HepG2 (cell line): ENCODE measurements around the gene SFXN2. TPM values are rescaled to one million over a fixed set of nuclear protein-coding genes. Genes with fewer than 3 reads are reported as not detected.

Source experiments
- ATAC-seq: fragments of 200-7000 bp; cut with Tn5 transposase; 3 replicates; pipeline ENCODE4 v1.9.1; 2020; ENCODE audit warnings: mild to moderate bottlenecking, moderate library complexity
- BruUV-seq: library from RNA; stranded (reverse); fragments of 400-500 nt; replicated peaks from 2 replicates; lab custom pipeline; 2021; lab: Mats Ljungman, UMichigan
- CTCF ChIA-PET: fragments of 300-600 bp; formaldehyde crosslinking; extraction: SDS; loops from one replicate; lab custom pipeline; 2021; ENCODE audit warnings: low total read pairs, inconsistent platforms, low intra/inter-chr PET ratio; lab: Yijun Ruan, JAX
- POLR2A ChIA-PET: fragments of 350-600 bp; sonication (Branson Sonifier 250); formaldehyde crosslinking; loops from one replicate; lab custom pipeline; 2020; ENCODE audit warnings: antibody characterized with exemption, inconsistent platforms; lab: Yijun Ruan, JAX
- DNase-seq: peaks from one replicate; pipeline ENCODE4 v3.0.0-alpha.2; 2015; ENCODE audit warnings: low spot score
- FAIRE-seq: peaks from 3 replicates; lab custom pipeline; 2011; peaks lifted over from hg19 to GRCh38; lab: Jason Lieb, UNC
- H2AFZ ChIP-seq: one replicate; pipeline ENCODE4 v1.6.1; 2011; ENCODE audit warnings: low read length, inconsistent platforms
- H3K27ac ChIP-seq: fragments of 300-600 bp; 3 replicates; pipeline ENCODE4 v1.8.0; 2011; ENCODE audit warnings: mixed run types, mild to moderate bottlenecking, mixed read lengths, low read length, inconsistent platforms; ENCODE audit not compliant: insufficient read depth; ENCODE audit errors: extremely low read length
- H3K27me3 ChIP-seq, 2 experiments: fragments of 200-600 bp in 1 of 2; 2 replicates in 1 of 2; 3 replicates in 1 of 2; pipeline versions ENCODE4 v1.6.0 to v1.8.0; 2011; ENCODE audit warnings: low read length in 2 of 2, mild to moderate bottlenecking in 2 of 2, moderate library complexity in 2 of 2, inconsistent platforms in 1 of 2; ENCODE audit not compliant: insufficient read depth in 2 of 2, control insufficient read depth in 1 of 2
- H3K36me3 ChIP-seq, 2 experiments: fragments of 200-600 bp in 1 of 2; replicated peaks in 1 of 2; 2 replicates in 1 of 2; 3 replicates in 1 of 2; pipeline versions ENCODE4 v1.5.1 to v1.8.0; 2011; ENCODE audit warnings: low read length in 2 of 2, inconsistent platforms in 1 of 2; ENCODE audit not compliant: insufficient read depth in 2 of 2, control insufficient read depth in 1 of 2
- H3K4me1 ChIP-seq: 2 replicates; pipeline ENCODE4 v1.5.1; 2012; ENCODE audit warnings: low read length, inconsistent platforms; ENCODE audit not compliant: insufficient read depth
- H3K4me2 ChIP-seq: 2 replicates; pipeline ENCODE4 v1.6.0; 2011; ENCODE audit warnings: low read depth, low read length, inconsistent platforms
- H3K4me3 ChIP-seq, 3 experiments: fragments of 200-600 bp in 1 of 3; sonication (generic), shearing (Covaris generic) in 1 of 3; replicated peaks in 1 of 3; 2 replicates each; pipeline ENCODE4 v1.5.1; 2011 to 2016; ENCODE audit warnings: low read length in 3 of 3, inconsistent platforms in 2 of 3, low read depth in 2 of 3, mild to moderate bottlenecking in 2 of 3, control low read depth in 1 of 3, mixed read lengths in 1 of 3; ENCODE audit not compliant: insufficient read depth in 1 of 3
- H3K79me2 ChIP-seq: one replicate; pipeline ENCODE4 v1.6.1; 2011; ENCODE audit warnings: low read length, inconsistent platforms; ENCODE audit not compliant: insufficient read depth
- H3K9ac ChIP-seq: 2 replicates; pipeline ENCODE4 v1.6.0; 2011; ENCODE audit warnings: mild to moderate bottlenecking, low read depth, low read length, inconsistent platforms; ENCODE audit not compliant: insufficient read depth
- H3K9me3 ChIP-seq: 2 replicates; pipeline ENCODE4 v1.5.1; 2012; ENCODE audit warnings: mild to moderate bottlenecking, low read length
- H4K20me1 ChIP-seq: 2 replicates; pipeline ENCODE4 v1.6.0; 2011; ENCODE audit warnings: inconsistent platforms, mild to moderate bottlenecking, low read length, moderate library complexity; ENCODE audit not compliant: insufficient read depth
- DMAP1 ChIP-seq: IDR thresholded peaks from 2 replicates; pipeline ENCODE4 v1.6.1; 2016
- EED ChIP-seq: sonication (generic); formaldehyde crosslinking; IDR thresholded peaks from 2 replicates; pipeline ENCODE4 v1.5.0; 2020; ENCODE audit warnings: mild to moderate bottlenecking, missing genetic modification reagents
- TBL1XR1 ChIP-seq: fragments of 150-350 bp; IDR thresholded peaks from 2 replicates; pipeline ENCODE4 v1.6.1; 2014; ENCODE audit warnings: borderline replicate concordance, low read length; ENCODE audit not compliant: partially characterized antibody
- ZNF737 ChIP-seq: sonication (generic); formaldehyde crosslinking; IDR thresholded peaks from 2 replicates; pipeline ENCODE4 v1.5.0; 2020; ENCODE audit warnings: missing genetic modification reagents, mild to moderate bottlenecking, borderline replicate concordance
- ZNF746 ChIP-seq: sonication (generic); formaldehyde crosslinking; IDR thresholded peaks from 2 replicates; pipeline ENCODE4 v1.8.0; 2022; ENCODE audit warnings: mild to moderate bottlenecking, missing genetic modification reagents
- WGBS: methylation state at CpG from one replicate; pipeline ENCODE4 v1.1.6; 2017; ENCODE audit warnings: low lambda C conversion rate; 5-methylcytosine and 5-hydroxymethylcytosine counted together
- in situ Hi-C: cut with HindIII; loops from 2 replicates; pipeline ENCODE4 v1.10.0; 2017; ENCODE audit warnings: low pct_unique_long_range_greater_than_20kb; ENCODE audit not compliant: extremely low pct_ligation_motif_present
- intact Hi-C: fragments of 100-400 bp; cut with micrococcal nuclease; formaldehyde crosslinking; loops from one replicate; pipeline ENCODE4 v1.10.0; 2022; ENCODE audit not compliant: unreplicated experiment
- polyA plus RNA-seq, 8 experiments: library from polyadenylated mRNA; depleted of rRNA in 3 of 8; stranded (reverse) in 7 of 8; unstranded in 1 of 8; fragments of >200 nt; fragmentation: Illumina TruSeq in 4 of 8; extraction: Trizol in 4 of 8; gene quantifications; 2 replicates each; pipeline versions ENCODE4 v1.2.1 to v1.2.3, GENCODE V29; 2011 to 2016; ENCODE audit warnings: low read depth in 4 of 8, missing spikeins in 1 of 8, mixed read lengths in 1 of 8; ENCODE audit not compliant: insufficient read depth in 1 of 8
- total RNA-seq, 5 experiments: library from RNA; depleted of rRNA; stranded (reverse); fragments of >200 nt; fragmentation: Illumina TruSeq; extraction: Trizol; gene quantifications; 2 replicates each; pipeline ENCODE4 v1.2.3, GENCODE V29; 2016; ENCODE audit warnings: low read depth in 1 of 5
- TF ChIP-seq, protein P1 (sequence below): sonication (generic); formaldehyde crosslinking; IDR thresholded peaks from 2 replicates; pipeline ENCODE4 v1.4.0; 2020; ENCODE audit warnings: low read depth, mild to moderate bottlenecking, missing genetic modification reagents
- TF ChIP-seq, protein P2 (sequence below): sonication (generic); formaldehyde crosslinking; IDR thresholded peaks from 2 replicates; pipeline ENCODE4 v1.4.0; 2020; ENCODE audit warnings: mild to moderate bottlenecking, missing genetic modification reagents, borderline replicate concordance
- TF ChIP-seq, protein P3 (sequence below): sonication (generic); formaldehyde crosslinking; IDR thresholded peaks from 2 replicates; pipeline ENCODE4; 2020; ENCODE audit warnings: missing genetic modification reagents, mild to moderate bottlenecking, borderline replicate concordance
- TF ChIP-seq, protein P4 (sequence below): sonication (generic); formaldehyde crosslinking; IDR thresholded peaks from 2 replicates; pipeline ENCODE4 v1.5.1; 2020; ENCODE audit warnings: mild to moderate bottlenecking, missing genetic modification reagents, borderline replicate concordance

The SFXN2 gene
- total and polyA plus RNA-seq, 2 of the 13 experiments (the other 11 are each of a cell fraction or from before 2014, with no cell fraction given): 12.8 to 21.1 TPM

DNA sequence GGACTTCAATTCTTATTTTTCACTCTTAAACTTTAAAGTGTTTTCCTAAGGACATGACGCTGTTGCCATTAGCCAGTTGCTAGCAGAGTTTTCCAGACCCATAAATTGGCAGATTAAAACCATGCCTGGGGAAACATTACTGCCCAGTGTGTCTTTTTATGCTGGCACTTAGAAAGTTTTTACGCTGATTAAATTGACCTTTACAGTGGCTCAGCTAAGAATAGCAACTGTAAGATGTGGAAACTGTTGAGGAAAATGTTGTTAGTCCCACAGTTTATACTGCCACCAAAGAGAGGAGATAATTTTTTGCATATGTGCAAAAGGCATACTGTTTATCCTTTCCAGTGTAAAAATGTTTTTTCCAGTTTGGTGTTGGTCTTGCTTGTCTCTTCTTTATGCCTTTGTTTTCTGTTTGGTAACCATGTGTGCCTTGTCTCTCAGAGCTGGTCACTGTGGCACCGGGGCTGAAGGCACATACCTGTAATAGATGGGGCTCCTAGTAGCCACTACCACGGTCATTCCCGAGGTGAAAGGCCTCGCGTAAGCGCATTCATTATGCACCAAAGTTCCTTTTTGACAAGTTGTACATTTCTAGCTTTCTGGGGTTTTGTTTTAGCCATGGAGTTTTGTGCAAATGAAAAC is 77.4 kb downstream of the SFXN2 start:
- WGBS: 92% methylated on average over 8 of the region's 8 CpGs
- Histone ChIP-seq H4K20me1 (no peaks in the 10 kb centered on the region), H2AFZ (no peak overlapping the region), H3K9me3 (no peaks in the 10 kb centered on the region), H3K4me3 (no peak overlapping the region), H3K27me3 (no peaks in the 10 kb centered on the region), H3K79me2 (no peaks in the 10 kb centered on the region), H3K27ac (no peak overlapping the region), H3K9ac (no peak overlapping the region)
- BruUV-seq: no TSS peak
- intact Hi-C loops: no loop called here
- POLR2A ChIA-PET: no interaction called here
- FAIRE-seq (no peak), DNase-seq (no peak), ATAC-seq (no peak)
- CTCF ChIA-PET: no interaction called here
- TF ChIP-seq DMAP1 (CRISPR knock-in tag) (no peak), EED (CRISPR knock-in tag) (no peak), ZNF746 (CRISPR knock-in tag) (no peak), TBL1XR1 (no peak), ZNF737 (no peak)
- TF ChIP-seq, protein P1, sequence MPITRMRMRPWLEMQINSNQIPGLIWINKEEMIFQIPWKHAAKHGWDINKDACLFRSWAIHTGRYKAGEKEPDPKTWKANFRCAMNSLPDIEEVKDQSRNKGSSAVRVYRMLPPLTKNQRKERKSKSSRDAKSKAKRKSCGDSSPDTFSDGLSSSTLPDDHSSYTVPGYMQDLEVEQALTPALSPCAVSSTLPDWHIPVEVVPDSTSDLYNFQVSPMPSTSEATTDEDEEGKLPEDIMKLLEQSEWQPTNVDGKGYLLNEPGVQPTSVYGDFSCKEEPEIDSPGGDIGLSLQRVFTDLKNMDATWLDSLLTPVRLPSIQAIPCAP (CRISPR knock-in tag): no peak
- TF ChIP-seq, protein P2, sequence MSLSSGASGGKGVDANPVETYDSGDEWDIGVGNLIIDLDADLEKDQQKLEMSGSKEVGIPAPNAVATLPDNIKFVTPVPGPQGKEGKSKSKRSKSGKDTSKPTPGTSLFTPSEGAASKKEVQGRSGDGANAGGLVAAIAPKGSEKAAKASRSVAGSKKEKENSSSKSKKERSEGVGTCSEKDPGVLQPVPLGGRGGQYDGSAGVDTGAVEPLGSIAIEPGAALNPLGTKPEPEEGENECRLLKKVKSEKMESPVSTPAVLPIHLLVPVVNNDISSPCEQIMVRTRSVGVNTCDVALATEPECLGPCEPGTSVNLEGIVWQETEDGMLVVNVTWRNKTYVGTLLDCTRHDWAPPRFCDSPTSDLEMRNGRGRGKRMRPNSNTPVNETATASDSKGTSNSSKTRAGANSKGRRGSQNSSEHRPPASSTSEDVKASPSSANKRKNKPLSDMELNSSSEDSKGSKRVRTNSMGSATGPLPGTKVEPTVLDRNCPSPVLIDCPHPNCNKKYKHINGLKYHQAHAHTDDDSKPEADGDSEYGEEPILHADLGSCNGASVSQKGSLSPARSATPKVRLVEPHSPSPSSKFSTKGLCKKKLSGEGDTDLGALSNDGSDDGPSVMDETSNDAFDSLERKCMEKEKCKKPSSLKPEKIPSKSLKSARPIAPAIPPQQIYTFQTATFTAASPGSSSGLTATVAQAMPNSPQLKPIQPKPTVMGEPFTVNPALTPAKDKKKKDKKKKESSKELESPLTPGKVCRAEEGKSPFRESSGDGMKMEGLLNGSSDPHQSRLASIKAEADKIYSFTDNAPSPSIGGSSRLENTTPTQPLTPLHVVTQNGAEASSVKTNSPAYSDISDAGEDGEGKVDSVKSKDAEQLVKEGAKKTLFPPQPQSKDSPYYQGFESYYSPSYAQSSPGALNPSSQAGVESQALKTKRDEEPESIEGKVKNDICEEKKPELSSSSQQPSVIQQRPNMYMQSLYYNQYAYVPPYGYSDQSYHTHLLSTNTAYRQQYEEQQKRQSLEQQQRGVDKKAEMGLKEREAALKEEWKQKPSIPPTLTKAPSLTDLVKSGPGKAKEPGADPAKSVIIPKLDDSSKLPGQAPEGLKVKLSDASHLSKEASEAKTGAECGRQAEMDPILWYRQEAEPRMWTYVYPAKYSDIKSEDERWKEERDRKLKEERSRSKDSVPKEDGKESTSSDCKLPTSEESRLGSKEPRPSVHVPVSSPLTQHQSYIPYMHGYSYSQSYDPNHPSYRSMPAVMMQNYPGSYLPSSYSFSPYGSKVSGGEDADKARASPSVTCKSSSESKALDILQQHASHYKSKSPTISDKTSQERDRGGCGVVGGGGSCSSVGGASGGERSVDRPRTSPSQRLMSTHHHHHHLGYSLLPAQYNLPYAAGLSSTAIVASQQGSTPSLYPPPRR (CRISPR knock-in tag): no peak
- TF ChIP-seq, protein P3, sequence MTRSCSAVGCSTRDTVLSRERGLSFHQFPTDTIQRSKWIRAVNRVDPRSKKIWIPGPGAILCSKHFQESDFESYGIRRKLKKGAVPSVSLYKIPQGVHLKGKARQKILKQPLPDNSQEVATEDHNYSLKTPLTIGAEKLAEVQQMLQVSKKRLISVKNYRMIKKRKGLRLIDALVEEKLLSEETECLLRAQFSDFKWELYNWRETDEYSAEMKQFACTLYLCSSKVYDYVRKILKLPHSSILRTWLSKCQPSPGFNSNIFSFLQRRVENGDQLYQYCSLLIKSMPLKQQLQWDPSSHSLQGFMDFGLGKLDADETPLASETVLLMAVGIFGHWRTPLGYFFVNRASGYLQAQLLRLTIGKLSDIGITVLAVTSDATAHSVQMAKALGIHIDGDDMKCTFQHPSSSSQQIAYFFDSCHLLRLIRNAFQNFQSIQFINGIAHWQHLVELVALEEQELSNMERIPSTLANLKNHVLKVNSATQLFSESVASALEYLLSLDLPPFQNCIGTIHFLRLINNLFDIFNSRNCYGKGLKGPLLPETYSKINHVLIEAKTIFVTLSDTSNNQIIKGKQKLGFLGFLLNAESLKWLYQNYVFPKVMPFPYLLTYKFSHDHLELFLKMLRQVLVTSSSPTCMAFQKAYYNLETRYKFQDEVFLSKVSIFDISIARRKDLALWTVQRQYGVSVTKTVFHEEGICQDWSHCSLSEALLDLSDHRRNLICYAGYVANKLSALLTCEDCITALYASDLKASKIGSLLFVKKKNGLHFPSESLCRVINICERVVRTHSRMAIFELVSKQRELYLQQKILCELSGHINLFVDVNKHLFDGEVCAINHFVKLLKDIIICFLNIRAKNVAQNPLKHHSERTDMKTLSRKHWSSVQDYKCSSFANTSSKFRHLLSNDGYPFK (CRISPR knock-in tag): no peak
- TF ChIP-seq, protein P4, sequence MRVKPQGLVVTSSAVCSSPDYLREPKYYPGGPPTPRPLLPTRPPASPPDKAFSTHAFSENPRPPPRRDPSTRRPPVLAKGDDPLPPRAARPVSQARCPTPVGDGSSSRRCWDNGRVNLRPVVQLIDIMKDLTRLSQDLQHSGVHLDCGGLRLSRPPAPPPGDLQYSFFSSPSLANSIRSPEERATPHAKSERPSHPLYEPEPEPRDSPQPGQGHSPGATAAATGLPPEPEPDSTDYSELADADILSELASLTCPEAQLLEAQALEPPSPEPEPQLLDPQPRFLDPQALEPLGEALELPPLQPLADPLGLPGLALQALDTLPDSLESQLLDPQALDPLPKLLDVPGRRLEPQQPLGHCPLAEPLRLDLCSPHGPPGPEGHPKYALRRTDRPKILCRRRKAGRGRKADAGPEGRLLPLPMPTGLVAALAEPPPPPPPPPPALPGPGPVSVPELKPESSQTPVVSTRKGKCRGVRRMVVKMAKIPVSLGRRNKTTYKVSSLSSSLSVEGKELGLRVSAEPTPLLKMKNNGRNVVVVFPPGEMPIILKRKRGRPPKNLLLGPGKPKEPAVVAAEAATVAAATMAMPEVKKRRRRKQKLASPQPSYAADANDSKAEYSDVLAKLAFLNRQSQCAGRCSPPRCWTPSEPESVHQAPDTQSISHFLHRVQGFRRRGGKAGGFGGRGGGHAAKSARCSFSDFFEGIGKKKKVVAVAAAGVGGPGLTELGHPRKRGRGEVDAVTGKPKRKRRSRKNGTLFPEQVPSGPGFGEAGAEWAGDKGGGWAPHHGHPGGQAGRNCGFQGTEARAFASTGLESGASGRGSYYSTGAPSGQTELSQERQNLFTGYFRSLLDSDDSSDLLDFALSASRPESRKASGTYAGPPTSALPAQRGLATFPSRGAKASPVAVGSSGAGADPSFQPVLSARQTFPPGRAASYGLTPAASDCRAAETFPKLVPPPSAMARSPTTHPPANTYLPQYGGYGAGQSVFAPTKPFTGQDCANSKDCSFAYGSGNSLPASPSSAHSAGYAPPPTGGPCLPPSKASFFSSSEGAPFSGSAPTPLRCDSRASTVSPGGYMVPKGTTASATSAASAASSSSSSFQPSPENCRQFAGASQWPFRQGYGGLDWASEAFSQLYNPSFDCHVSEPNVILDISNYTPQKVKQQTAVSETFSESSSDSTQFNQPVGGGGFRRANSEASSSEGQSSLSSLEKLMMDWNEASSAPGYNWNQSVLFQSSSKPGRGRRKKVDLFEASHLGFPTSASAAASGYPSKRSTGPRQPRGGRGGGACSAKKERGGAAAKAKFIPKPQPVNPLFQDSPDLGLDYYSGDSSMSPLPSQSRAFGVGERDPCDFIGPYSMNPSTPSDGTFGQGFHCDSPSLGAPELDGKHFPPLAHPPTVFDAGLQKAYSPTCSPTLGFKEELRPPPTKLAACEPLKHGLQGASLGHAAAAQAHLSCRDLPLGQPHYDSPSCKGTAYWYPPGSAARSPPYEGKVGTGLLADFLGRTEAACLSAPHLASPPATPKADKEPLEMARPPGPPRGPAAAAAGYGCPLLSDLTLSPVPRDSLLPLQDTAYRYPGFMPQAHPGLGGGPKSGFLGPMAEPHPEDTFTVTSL (CRISPR knock-in tag): no peak
- TF ChIP-seq, all 625 proteins: peak for 0
- Histone ChIP-seq H3K36me3 (no peaks in the 10 kb centered on the region), H3K4me1 (peaks cover 23% of the 10 kb centered on the region), H3K4me2 (no peak overlapping the region)
- in situ Hi-C loops: no loop called here
